SK-N-SH treated with all-trans-retinoic acid at 6 μM for 48 hours (cell line): Measurements from ENCODE around the gene HIBCH.

ENCODE experiments used
- ARNTL ChIP-seq: fragments of 450-650 bp; formaldehyde crosslinking; IDR thresholded peaks from 2 replicates; pipeline ENCODE4 v1.5.0; 2020; ENCODE audit warnings: low read depth, mild to moderate bottlenecking, moderate library complexity, borderline replicate concordance
- BACH2 ChIP-seq: fragments of 250-450 bp; sonication (Bioruptor Pico); IDR thresholded peaks from 2 replicates; pipeline ENCODE4 v1.9.0; 2021; ENCODE audit warnings: mild to moderate bottlenecking, borderline replicate concordance
- GLIS3 ChIP-seq: fragments of 250-450 bp; sonication (Bioruptor Pico); IDR thresholded peaks from 2 replicates; pipeline ENCODE4 v1.5.0; 2020; ENCODE audit warnings: mild to moderate bottlenecking, moderate library complexity
- OSR1 ChIP-seq: fragments of 250-450 bp; sonication (Bioruptor Pico); IDR thresholded peaks from 2 replicates; pipeline ENCODE4 v1.8.0; 2022; ENCODE audit warnings: moderate library complexity, mild to moderate bottlenecking, inconsistent platforms
- SNAI2 ChIP-seq: fragments of 250-450 bp; sonication (Bioruptor Pico); IDR thresholded peaks from 2 replicates; pipeline ENCODE4 v1.5.0; 2020; ENCODE audit warnings: mild to moderate bottlenecking, moderate library complexity
- TCF4 ChIP-seq: fragments of 250-450 bp; sonication (Bioruptor Pico); IDR thresholded peaks from 2 replicates; pipeline ENCODE4 v1.8.0; 2021; ENCODE audit warnings: mild to moderate bottlenecking, moderate library complexity, borderline replicate concordance
- ZC3H10 ChIP-seq: fragments of 250-450 bp; sonication (Bioruptor Pico); IDR thresholded peaks from 2 replicates; pipeline ENCODE4 v1.5.1; 2021; ENCODE audit warnings: mild to moderate bottlenecking, moderate library complexity
- ZFP3 ChIP-seq: fragments of 250-450 bp; sonication (Bioruptor Pico); IDR thresholded peaks from 2 replicates; pipeline ENCODE4 v1.5.0; 2020; ENCODE audit warnings: mild to moderate bottlenecking, moderate library complexity
- ZNF8 ChIP-seq: fragments of 450-650 bp; formaldehyde crosslinking; IDR thresholded peaks from 2 replicates; pipeline ENCODE4 v1.5.0; 2020; ENCODE audit warnings: mild to moderate bottlenecking, moderate library complexity
- TF ChIP-seq, protein P1 (sequence below): fragments of 250-450 bp; sonication (Bioruptor Pico); IDR thresholded peaks from 2 replicates; pipeline ENCODE4 v1.5.1; 2020; ENCODE audit warnings: low read depth, mild to moderate bottlenecking, moderate library complexity
- TF ChIP-seq, protein P2 (sequence below): fragments of 250-450 bp; sonication (Bioruptor Pico); IDR thresholded peaks from 2 replicates; pipeline ENCODE4 v1.5.0; 2020; ENCODE audit warnings: mild to moderate bottlenecking, moderate library complexity
- TF ChIP-seq, protein P3 (sequence below): fragments of 250-450 bp; sonication (Bioruptor Pico); IDR thresholded peaks from 2 replicates; pipeline ENCODE4 v1.8.0; 2020; ENCODE audit warnings: mild to moderate bottlenecking, moderate library complexity, borderline replicate concordance

DNA sequence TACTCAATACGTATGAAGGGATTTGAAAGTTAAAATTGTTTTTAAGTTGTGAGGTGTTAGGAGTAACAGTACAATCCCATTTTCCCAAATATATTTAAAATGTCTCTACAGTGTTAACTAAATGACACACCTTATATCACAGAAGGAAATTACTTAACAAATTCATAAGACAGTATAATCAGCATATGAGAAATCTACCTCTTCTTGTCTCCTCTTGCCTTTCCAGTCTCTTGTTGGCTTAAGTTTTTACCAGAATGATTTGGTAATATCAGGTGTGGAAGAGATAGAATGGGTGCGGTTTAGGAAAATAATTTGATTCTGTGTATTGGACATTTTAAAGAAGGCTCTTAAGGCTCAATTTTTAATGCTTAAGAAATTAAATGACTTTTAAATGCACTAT is 14.3 kb upstream of the HIBCH start:
- TF ChIP-seq OSR1 (no peak), GLIS3 (CRISPR knock-in tag) (no peak), ZC3H10 (CRISPR knock-in tag) (no peak), TCF4 (CRISPR knock-in tag) (no peak), ARNTL (CRISPR knock-in tag) (no peak), SNAI2 (CRISPR knock-in tag) (no peak), ZNF8 (CRISPR knock-in tag) (no peak), ZFP3 (CRISPR knock-in tag) (no peak), BACH2 (CRISPR knock-in tag) (no peak)
- TF ChIP-seq, protein P1, sequence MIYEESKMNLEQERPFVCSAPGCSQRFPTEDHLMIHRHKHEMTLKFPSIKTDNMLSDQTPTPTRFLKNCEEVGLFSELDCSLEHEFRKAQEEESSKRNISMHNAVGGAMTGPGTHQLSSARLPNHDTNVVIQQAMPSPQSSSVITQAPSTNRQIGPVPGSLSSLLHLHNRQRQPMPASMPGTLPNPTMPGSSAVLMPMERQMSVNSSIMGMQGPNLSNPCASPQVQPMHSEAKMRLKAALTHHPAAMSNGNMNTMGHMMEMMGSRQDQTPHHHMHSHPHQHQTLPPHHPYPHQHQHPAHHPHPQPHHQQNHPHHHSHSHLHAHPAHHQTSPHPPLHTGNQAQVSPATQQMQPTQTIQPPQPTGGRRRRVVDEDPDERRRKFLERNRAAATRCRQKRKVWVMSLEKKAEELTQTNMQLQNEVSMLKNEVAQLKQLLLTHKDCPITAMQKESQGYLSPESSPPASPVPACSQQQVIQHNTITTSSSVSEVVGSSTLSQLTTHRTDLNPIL, result no peak
- TF ChIP-seq, protein P2, sequence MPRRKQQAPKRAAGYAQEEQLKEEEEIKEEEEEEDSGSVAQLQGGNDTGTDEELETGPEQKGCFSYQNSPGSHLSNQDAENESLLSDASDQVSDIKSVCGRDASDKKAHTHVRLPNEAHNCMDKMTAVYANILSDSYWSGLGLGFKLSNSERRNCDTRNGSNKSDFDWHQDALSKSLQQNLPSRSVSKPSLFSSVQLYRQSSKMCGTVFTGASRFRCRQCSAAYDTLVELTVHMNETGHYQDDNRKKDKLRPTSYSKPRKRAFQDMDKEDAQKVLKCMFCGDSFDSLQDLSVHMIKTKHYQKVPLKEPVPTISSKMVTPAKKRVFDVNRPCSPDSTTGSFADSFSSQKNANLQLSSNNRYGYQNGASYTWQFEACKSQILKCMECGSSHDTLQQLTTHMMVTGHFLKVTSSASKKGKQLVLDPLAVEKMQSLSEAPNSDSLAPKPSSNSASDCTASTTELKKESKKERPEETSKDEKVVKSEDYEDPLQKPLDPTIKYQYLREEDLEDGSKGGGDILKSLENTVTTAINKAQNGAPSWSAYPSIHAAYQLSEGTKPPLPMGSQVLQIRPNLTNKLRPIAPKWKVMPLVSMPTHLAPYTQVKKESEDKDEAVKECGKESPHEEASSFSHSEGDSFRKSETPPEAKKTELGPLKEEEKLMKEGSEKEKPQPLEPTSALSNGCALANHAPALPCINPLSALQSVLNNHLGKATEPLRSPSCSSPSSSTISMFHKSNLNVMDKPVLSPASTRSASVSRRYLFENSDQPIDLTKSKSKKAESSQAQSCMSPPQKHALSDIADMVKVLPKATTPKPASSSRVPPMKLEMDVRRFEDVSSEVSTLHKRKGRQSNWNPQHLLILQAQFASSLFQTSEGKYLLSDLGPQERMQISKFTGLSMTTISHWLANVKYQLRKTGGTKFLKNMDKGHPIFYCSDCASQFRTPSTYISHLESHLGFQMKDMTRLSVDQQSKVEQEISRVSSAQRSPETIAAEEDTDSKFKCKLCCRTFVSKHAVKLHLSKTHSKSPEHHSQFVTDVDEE (CRISPR knock-in tag), result no peak
- TF ChIP-seq, protein P3, sequence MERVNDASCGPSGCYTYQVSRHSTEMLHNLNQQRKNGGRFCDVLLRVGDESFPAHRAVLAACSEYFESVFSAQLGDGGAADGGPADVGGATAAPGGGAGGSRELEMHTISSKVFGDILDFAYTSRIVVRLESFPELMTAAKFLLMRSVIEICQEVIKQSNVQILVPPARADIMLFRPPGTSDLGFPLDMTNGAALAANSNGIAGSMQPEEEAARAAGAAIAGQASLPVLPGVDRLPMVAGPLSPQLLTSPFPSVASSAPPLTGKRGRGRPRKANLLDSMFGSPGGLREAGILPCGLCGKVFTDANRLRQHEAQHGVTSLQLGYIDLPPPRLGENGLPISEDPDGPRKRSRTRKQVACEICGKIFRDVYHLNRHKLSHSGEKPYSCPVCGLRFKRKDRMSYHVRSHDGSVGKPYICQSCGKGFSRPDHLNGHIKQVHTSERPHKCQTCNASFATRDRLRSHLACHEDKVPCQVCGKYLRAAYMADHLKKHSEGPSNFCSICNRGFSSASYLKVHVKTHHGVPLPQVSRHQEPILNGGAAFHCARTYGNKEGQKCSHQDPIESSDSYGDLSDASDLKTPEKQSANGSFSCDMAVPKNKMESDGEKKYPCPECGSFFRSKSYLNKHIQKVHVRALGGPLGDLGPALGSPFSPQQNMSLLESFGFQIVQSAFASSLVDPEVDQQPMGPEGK, result no peak
